GM12874 (cell line): Measurements from ENCODE around the gene FAIM2.

Experiments used
- CTCF ChIP-seq: IDR thresholded peaks from 2 replicates; pipeline ENCODE4 v1.5.1; 2011; ENCODE audit warnings: low read depth, mild to moderate bottlenecking, control low read depth, low read length, moderate library complexity; ENCODE audit not compliant: insufficient read depth

Gene FAIM2

GRCh38 chr12:49903700-49904423 lies at the start of gene FAIM2:
Gene FAIM2 (minus strand): TSS chr12:49903900. CDS start chr12:49903792, 108 bp downstream.
- no peak for TF ChIP-seq CTCF

- TF ChIP-seq CTCF: no peak
Observed at GRCh38 chr12:49953151-49953550, 49.5 kb upstream of the FAIM2 start.

GRCh38 chr12:49952391-49953055 lies 48.8 kb upstream of the FAIM2 start:
- TF ChIP-seq CTCF: no peak

GRCh38 chr12:49951411-49952240 lies 47.9 kb upstream of the FAIM2 start:
- TF ChIP-seq CTCF: no peak

- no peak for TF ChIP-seq CTCF
Observed at GRCh38 chr12:49950273-49951251, 46.9 kb upstream of the FAIM2 start, which contains the start of gene AQP2. Gene AQP2 (plus strand): TSS chr12:49950737. CDS start chr12:49950831, 94 bp downstream.

- no peak for TF ChIP-seq CTCF
Observed at GRCh38 chr12:49949866-49950265, 46.2 kb upstream of the FAIM2 start.
